H9 (cell line): ENCODE results near the gene BOD1L1. TPM values are rescaled to one million over a fixed set of nuclear protein-coding genes. Genes with fewer than 3 reads are reported as not detected.
A peak's percentile ranks its signal among the peaks of the same experiment; 100 is the strongest.

Source experiments
- DNase-seq: peaks from one replicate; pipeline ENCODE4 v3.0.0-alpha.2; 2017
- H2AFZ ChIP-seq: one replicate; pipeline ENCODE4 v1.6.1; 2013; ENCODE audit warnings: mild to moderate bottlenecking, low read length, control low read depth, moderate library complexity
- H2AK5ac ChIP-seq: 2 replicates; pipeline ENCODE4 v1.6.1; 2013; ENCODE audit warnings: low read length, control low read depth, mixed read lengths; ENCODE audit not compliant: insufficient read length
- H2BK120ac ChIP-seq: one replicate; pipeline ENCODE4 v1.6.1; 2013; ENCODE audit warnings: low read depth, mild to moderate bottlenecking, low read length, control low read depth, inconsistent platforms; ENCODE audit not compliant: poor library complexity, severe bottlenecking
- H2BK12ac ChIP-seq: 2 replicates; pipeline ENCODE4 v1.6.1; 2013; ENCODE audit warnings: low read length, control low read depth, mixed read lengths, low read depth; ENCODE audit not compliant: insufficient read length
- H2BK15ac ChIP-seq: 2 replicates; pipeline ENCODE4 v1.6.1; 2013; ENCODE audit warnings: low read depth, low read length, control low read depth
- H2BK20ac ChIP-seq: one replicate; pipeline ENCODE4 v1.6.1; 2013; ENCODE audit warnings: low read depth, mild to moderate bottlenecking, low read length, control low read depth, inconsistent platforms; ENCODE audit not compliant: poor library complexity, severe bottlenecking
- H2BK5ac ChIP-seq: 2 replicates; pipeline ENCODE4 v1.6.1; 2013; ENCODE audit warnings: low read length, control low read depth, mixed read lengths; ENCODE audit not compliant: insufficient read length
- H3K14ac ChIP-seq: 2 replicates; pipeline ENCODE4 v1.6.1; 2013; ENCODE audit warnings: low read length, control low read depth; ENCODE audit not compliant: insufficient read depth
- H3K18ac ChIP-seq: 2 replicates; pipeline ENCODE4 v1.6.1; 2013; ENCODE audit warnings: low read depth, mild to moderate bottlenecking, mixed read lengths, low read length, control low read depth; ENCODE audit not compliant: insufficient read length
- H3K23ac ChIP-seq: 2 replicates; pipeline ENCODE4 v1.6.1; 2013; ENCODE audit warnings: low read length, control low read depth, mixed read lengths, low read depth; ENCODE audit not compliant: insufficient read length
- H3K23me2 ChIP-seq: 2 replicates; pipeline ENCODE4 v1.6.1; 2013; ENCODE audit warnings: low read depth, mild to moderate bottlenecking, mixed read lengths, low read length, control low read depth; ENCODE audit not compliant: insufficient read length, poor library complexity, severe bottlenecking
- H3K27ac ChIP-seq: 2 replicates; pipeline ENCODE4 v1.5.1; 2013; ENCODE audit warnings: low read length, control low read depth, mixed read lengths, low read depth; ENCODE audit not compliant: insufficient read length
- H3K27me3 ChIP-seq: 2 replicates; pipeline ENCODE4 v1.6.1; 2013; ENCODE audit warnings: low read length, control low read depth, inconsistent platforms; ENCODE audit not compliant: insufficient read depth
- H3K4ac ChIP-seq: 2 replicates; pipeline ENCODE4 v1.6.1; 2013; ENCODE audit warnings: low read depth, mild to moderate bottlenecking, control low read depth, inconsistent platforms, low read length, moderate library complexity
- H3K4me1 ChIP-seq: 2 replicates; pipeline ENCODE4 v1.6.1; 2013; ENCODE audit warnings: low read length, control low read depth, inconsistent platforms; ENCODE audit not compliant: insufficient read depth
- H3K4me2 ChIP-seq: 2 replicates; pipeline ENCODE4 v1.6.1; 2013; ENCODE audit warnings: low read length, control low read depth, mixed read lengths; ENCODE audit not compliant: insufficient read length, insufficient read depth
- H3K56ac ChIP-seq: 2 replicates; pipeline ENCODE4 v1.6.1; 2013; ENCODE audit warnings: low read depth, mild to moderate bottlenecking, mixed read lengths, low read length, control low read depth; ENCODE audit not compliant: insufficient read length
- H3K79me1 ChIP-seq: 2 replicates; pipeline ENCODE4 v1.6.1; 2013; ENCODE audit warnings: low read depth, mild to moderate bottlenecking, moderate library complexity, low read length, control low read depth, inconsistent platforms; ENCODE audit not compliant: insufficient read depth, poor library complexity, severe bottlenecking
- H3K79me2 ChIP-seq: 2 replicates; pipeline ENCODE4 v1.6.1; 2013; ENCODE audit warnings: low read length, control low read depth, inconsistent platforms; ENCODE audit not compliant: insufficient read depth
- H3K9ac ChIP-seq: 2 replicates; pipeline ENCODE4 v1.6.1; 2013; ENCODE audit warnings: low read length, control low read depth, mixed read lengths; ENCODE audit not compliant: insufficient read length; ENCODE audit errors: extremely low read depth
- H3K9me3 ChIP-seq: one replicate; pipeline ENCODE4 v1.6.1; 2013; ENCODE audit warnings: low read depth, low read length, inconsistent platforms; ENCODE audit not compliant: control insufficient read depth
- H3T11ph ChIP-seq: one replicate; pipeline ENCODE4 v1.6.1; 2013; ENCODE audit warnings: mild to moderate bottlenecking, low read length, control low read depth, inconsistent platforms
- H4K20me1 ChIP-seq: one replicate; pipeline ENCODE4 v1.6.1; 2013; ENCODE audit not compliant: control insufficient read depth, insufficient read length, insufficient read depth
- H4K5ac ChIP-seq: 2 replicates; pipeline ENCODE4 v1.6.1; 2013; ENCODE audit warnings: low read depth, mild to moderate bottlenecking, mixed read lengths, low read length, control low read depth; ENCODE audit not compliant: insufficient read length
- H4K8ac ChIP-seq: replicated peaks from 2 replicates; pipeline ENCODE4 v1.6.1; 2013; ENCODE audit warnings: low read length, control low read depth, mixed read lengths, low read depth; ENCODE audit not compliant: insufficient read length
- H4K91ac ChIP-seq: 2 replicates; pipeline ENCODE4 v1.6.1; 2013; ENCODE audit warnings: low read depth, mild to moderate bottlenecking, moderate library complexity, mixed read lengths, low read length, control low read depth; ENCODE audit not compliant: insufficient read length
- H3K27ac Mint-ChIP-seq, 3 experiments: 2 replicates in 2 of 3; 3 replicates in 1 of 3; pipeline ENCODE4 v1.8.0; 2020 to 2021; ENCODE audit warnings: mixed read lengths in 3 of 3, mild to moderate bottlenecking in 1 of 3, moderate library complexity in 1 of 3
- H3K27me3 Mint-ChIP-seq: 2 replicates; pipeline ENCODE4 v1.8.0; 2021; ENCODE audit warnings: low read depth, mild to moderate bottlenecking, moderate library complexity, mixed read lengths
- H3K36me3 Mint-ChIP-seq, 3 experiments: 2 replicates in 2 of 3; 3 replicates in 1 of 3; pipeline ENCODE4 v1.8.0; 2020 to 2021; ENCODE audit warnings: low read depth in 3 of 3, mixed read lengths in 3 of 3; ENCODE audit not compliant: insufficient read depth in 1 of 3
- H3K4me1 Mint-ChIP-seq, 2 experiments: 2 replicates each; pipeline ENCODE4 v1.8.0; 2020; ENCODE audit warnings: mixed read lengths in 2 of 2
- H3K4me3 Mint-ChIP-seq, 2 experiments: 2 replicates in 1 of 2; 3 replicates in 1 of 2; pipeline ENCODE4 v1.8.0; 2020 to 2021; ENCODE audit warnings: mild to moderate bottlenecking in 2 of 2, mixed read lengths in 2 of 2, moderate library complexity in 1 of 2
- H3K9me3 Mint-ChIP-seq, 2 experiments: 2 replicates in 1 of 2; 3 replicates in 1 of 2; pipeline ENCODE4 v1.8.0; 2020; ENCODE audit warnings: mild to moderate bottlenecking in 2 of 2, mixed read lengths in 2 of 2, moderate library complexity in 1 of 2
- CTCF ChIP-seq: fragments of 200-600 bp; sonication (generic); conservative IDR thresholded peaks from 3 replicates; pipeline ENCODE4 v1.8.0; 2021; ENCODE audit warnings: antibody characterized with exemption, mild to moderate bottlenecking
- WGBS: extraction: QIAGEN DNeasy Blood & Tissue Kit; methylation state at CpG from one replicate; pipeline ENCODE4 v1.1.7; 2013; ENCODE audit warnings: missing lambda C conversion rate, low lambda C conversion rate, mixed read lengths; ENCODE audit not compliant: insufficient read length; ENCODE audit errors: extremely low coverage; 5-methylcytosine and 5-hydroxymethylcytosine counted together
- total RNA-seq: library from RNA; stranded (reverse); gene quantifications from 2 replicates; pipeline ENCODE4 v1.2.1, GENCODE V29; 2021

BOD1L1 gene
- total RNA-seq, 1 experiment from 2014 or later: 37.8 TPM

- no peak for DNase-seq
- Histone ChIP-seq H3K27ac (no peak overlapping the region), H3K27me3 (peaks cover 90% of the 10 kb centered on the region), H4K20me1 (no peaks in the 10 kb centered on the region), H3K4me2 (no peak overlapping the region), H3K4ac (no peak overlapping the region), H2AK5ac (no peak overlapping the region), H3K79me1 (no peaks in the 10 kb centered on the region), H2BK20ac (no peak overlapping the region), H3K23me2 (peaks cover 12% of the 10 kb centered on the region), H3K9ac (no peak overlapping the region), H4K5ac (no peak overlapping the region), H4K91ac (no peak overlapping the region), H3K23ac (no peak overlapping the region), H3T11ph (no peak overlapping the region), H3K14ac (0 out of 2 replicates have a peak overlapping the region, but pooled peaks have one; percentile 2), H3K4me1 (peaks cover 4% of the 10 kb centered on the region), H3K9me3 (no peaks in the 10 kb centered on the region), H3K79me2 (no peaks in the 10 kb centered on the region), H2BK5ac (no peak overlapping the region), H2BK15ac (no peak overlapping the region), H2BK12ac (no peak overlapping the region), H3K56ac (no peak overlapping the region), H2BK120ac (no peak overlapping the region), H2AFZ (no peak overlapping the region), H3K18ac (no peak overlapping the region), H4K8ac (no peak overlapping the region)
- peak overlapping the region; percentile 14 to 47 for H3K4me3 Mint-ChIP-seq
- peak; percentile 31; the same call in 2 of the 3 replicates for TF ChIP-seq CTCF
- no peaks in the 10 kb centered on the region for H3K36me3 Mint-ChIP-seq
- no peak overlapping the region for H3K27ac Mint-ChIP-seq
- no CpG with 5 or more reads among the region's 39 CpGs for WGBS
- peaks cover 3% of the 10 kb centered on the region in 2 experiments for H3K9me3 Mint-ChIP-seq
- H3K27me3 Mint-ChIP-seq: peaks cover 99% of the 10 kb centered on the region
- peaks cover 39 to 52% of the 10 kb centered on the region in 2 experiments for H3K4me1 Mint-ChIP-seq
These were observed 91.7 kb downstream of the BOD1L1 start for GRCh38 chr4:13535708-13536361.
